ENCODE results near the gene PDPK1.

The PDPK1 gene

GRCh38 chr16:2587891-2588565 lies 50.2 kb downstream of the PDPK1 start:
- Histone ChIP-seq H3K36me3 (peaks cover 43% of the 10 kb centered on the region), H3K27ac (no peak overlapping the region), H3K9me3 (ENCODE audit: severe bottlenecking) (no peaks in the 10 kb centered on the region), H3K4me3 (ENCODE audit: low read depth, low read length) (no peak overlapping the region), H3K27me3 (ENCODE audit: insufficient read depth, low read depth, severe bottlenecking) (no peaks in the 10 kb centered on the region)
- TF ChIP-seq CTCF (IDR thresholded peaks at IDR 0.05; ENCODE audit: low read depth, low read length): no peak
- no peak for DNase-seq

GRCh38 chr16:2591476-2592240 lies 53.8 kb downstream of the PDPK1 start:
- DNase-seq: no peak
- no peak for TF ChIP-seq CTCF (IDR thresholded peaks at IDR 0.05; ENCODE audit: low read depth, low read length)
- H3K36me3 ChIP-seq: peaks cover 36% of the 10 kb centered on the region
- H3K27me3 ChIP-seq (ENCODE audit: insufficient read depth, low read depth, severe bottlenecking): no peaks in the 10 kb centered on the region
- H3K9me3 ChIP-seq (ENCODE audit: severe bottlenecking): no peaks in the 10 kb centered on the region
- no peak overlapping the region for H3K4me3 ChIP-seq (ENCODE audit: low read depth, low read length)
- no peak overlapping the region for H3K27ac ChIP-seq

- DNase-seq: no peak
- no peaks in the 10 kb centered on the region for H3K27me3 ChIP-seq (ENCODE audit: insufficient read depth, low read depth, severe bottlenecking)
- no peaks in the 10 kb centered on the region for H3K9me3 ChIP-seq (ENCODE audit: severe bottlenecking)
- H3K27ac ChIP-seq: no peak overlapping the region
- TF ChIP-seq CTCF (IDR thresholded peaks at IDR 0.05; ENCODE audit: low read depth, low read length): no peak
- peaks cover 39% of the 10 kb centered on the region for H3K36me3 ChIP-seq
- no peak overlapping the region for H3K4me3 ChIP-seq (ENCODE audit: low read depth, low read length)
Measured at GRCh38 chr16:2592786-2593185, 55.0 kb downstream of the PDPK1 start.

- H3K27me3 ChIP-seq (ENCODE audit: insufficient read depth, low read depth, severe bottlenecking): no peaks in the 10 kb centered on the region
- H3K36me3 ChIP-seq: peaks cover 35% of the 10 kb centered on the region
- TF ChIP-seq CTCF (IDR thresholded peaks at IDR 0.05; ENCODE audit: low read depth, low read length): no peak
- DNase-seq: no peak
- no peak overlapping the region for H3K4me3 ChIP-seq (ENCODE audit: low read depth, low read length)
- H3K9me3 ChIP-seq (ENCODE audit: severe bottlenecking): no peaks in the 10 kb centered on the region
- H3K27ac ChIP-seq: no peak overlapping the region
Measured at GRCh38 chr16:2595393-2596205, 57.8 kb downstream of the PDPK1 start.

GRCh38 chr16:2596747-2597559 lies 59.1 kb downstream of the PDPK1 start:
- H3K36me3 ChIP-seq: peaks cover 35% of the 10 kb centered on the region
- H3K4me3 ChIP-seq (ENCODE audit: low read depth, low read length): no peak overlapping the region
- no peaks in the 10 kb centered on the region for H3K9me3 ChIP-seq (ENCODE audit: severe bottlenecking)
- DNase-seq: no peak
- H3K27ac ChIP-seq: no peak overlapping the region
- no peaks in the 10 kb centered on the region for H3K27me3 ChIP-seq (ENCODE audit: insufficient read depth, low read depth, severe bottlenecking)
- no peak for TF ChIP-seq CTCF (IDR thresholded peaks at IDR 0.05; ENCODE audit: low read depth, low read length)
